A549 (cell line): ENCODE results near the gene HMGCL. TPM values are rescaled to one million over a fixed set of nuclear protein-coding genes. Genes with fewer than 3 reads are reported as not detected.

Experiments
- ATAC-seq, 2 experiments: fragments of 200-7000 bp in 1 of 2; fragments of >200 bp in 1 of 2; cut with Nextera tagmentation in 1 of 2; cut with Tn5 transposase in 1 of 2; 3 replicates each; pipeline versions ENCODE4 v1.8.0 to v1.9.1; 2018 to 2020; ENCODE audit warnings: mild to moderate bottlenecking in 1 of 2, moderate library complexity in 1 of 2
- CTCF ChIA-PET: fragments of 300-600 bp; sonication (Branson Sonifier 250); formaldehyde crosslinking; extraction: SDS; loops from one replicate; lab custom pipeline; 2021; ENCODE audit warnings: antibody characterized with exemption, inconsistent platforms; lab: Yijun Ruan, JAX
- POLR2A ChIA-PET: fragments of 350-600 bp; formaldehyde crosslinking; extraction: SDS; loops from one replicate; lab custom pipeline; 2021; ENCODE audit warnings: antibody characterized with exemption, inconsistent platforms; lab: Yijun Ruan, JAX
- DNase-seq, 2 experiments: peaks; one replicate each; pipeline versions ENCODE4 v3.0.0 to v3.0.0-alpha.2; 2011 to 2016; ENCODE audit warnings: low read depth in 1 of 2, low spot score in 1 of 2
- FAIRE-seq: peaks from 2 replicates; lab custom pipeline; 2011; peaks lifted over from hg19 to GRCh38; lab: Jason Lieb, UNC
- H3K27ac ChIP-seq, 2 experiments: fragments of >200 bp; sonication (Bioruptor Twin); formaldehyde crosslinking; 3 replicates each; pipeline ENCODE4 v1.5.1; 2016 to 2017
- H3K4me1 ChIP-seq: fragments of >200 bp; sonication (Bioruptor Twin); formaldehyde crosslinking; 3 replicates; pipeline ENCODE4 v1.6.1; 2016
- H3K4me2 ChIP-seq: fragments of >200 bp; sonication (Bioruptor Twin); formaldehyde crosslinking; 3 replicates; pipeline ENCODE4 v1.6.1; 2016
- H3K4me3 ChIP-seq: fragments of >200 bp; sonication (Bioruptor Twin); formaldehyde crosslinking; 3 replicates; pipeline ENCODE4 v1.5.1; 2016
- H3K9me3 ChIP-seq: fragments of >200 bp; sonication (Bioruptor Twin); formaldehyde crosslinking; 3 replicates; pipeline ENCODE4 v1.6.1; 2016
- BCL3 ChIP-seq: fragments of >200 bp; sonication (Bioruptor Twin); formaldehyde crosslinking; IDR thresholded peaks from 3 replicates; pipeline ENCODE4 v1.6.1; 2016
- BHLHE40 ChIP-seq: IDR thresholded peaks from 2 replicates; pipeline ENCODE4 v1.6.1; 2012; ENCODE audit warnings: low read depth, low read length, inconsistent platforms
- CBX2 ChIP-seq: fragments of 200-600 bp; sonication (generic); IDR thresholded peaks from 2 replicates; pipeline ENCODE4 v1.6.1; 2016; ENCODE audit warnings: low read depth, mild to moderate bottlenecking, borderline replicate concordance
- CEBPB ChIP-seq, 2 experiments: fragments of >200 bp in 1 of 2; sonication (Bioruptor Twin) in 1 of 2; formaldehyde crosslinking in 1 of 2; IDR thresholded peaks; 2 replicates each; pipeline ENCODE4 v1.6.1; 2012 to 2016
- CHD4 ChIP-seq: fragments of 200-600 bp; sonication (generic); IDR thresholded peaks from 2 replicates; pipeline ENCODE4 v1.6.1; 2016; ENCODE audit warnings: antibody characterized with exemption, mild to moderate bottlenecking, borderline replicate concordance
- EHF ChIP-seq: fragments of 250-450 bp; sonication (Bioruptor Pico); IDR thresholded peaks from 2 replicates; pipeline ENCODE4 v1.5.0; 2020; ENCODE audit warnings: mild to moderate bottlenecking
- EHMT2 ChIP-seq: fragments of 200-600 bp; sonication (generic); IDR thresholded peaks from 2 replicates; pipeline ENCODE4 v1.6.1; 2016; ENCODE audit warnings: antibody characterized with exemption, low read depth, mild to moderate bottlenecking, moderate library complexity
- ELK1 ChIP-seq: fragments of 150-350 bp; IDR thresholded peaks from 2 replicates; pipeline ENCODE4 v1.6.1; 2014; ENCODE audit warnings: low read depth, mild to moderate bottlenecking, low read length
- ESRRA ChIP-seq: fragments of 150-350 bp; IDR thresholded peaks from 2 replicates; pipeline ENCODE4 v1.6.1; 2014; ENCODE audit warnings: mild to moderate bottlenecking, low read length, borderline replicate concordance
- FOXS1 ChIP-seq: fragments of 250-450 bp; sonication (Bioruptor Pico); IDR thresholded peaks from 2 replicates; pipeline ENCODE4 v1.5.0; 2020; ENCODE audit warnings: mild to moderate bottlenecking, moderate library complexity
- HES2 ChIP-seq: fragments of >200 bp; sonication (Bioruptor Twin); formaldehyde crosslinking; IDR thresholded peaks from 2 replicates; pipeline ENCODE4 v1.6.1; 2016
- HEYL ChIP-seq: fragments of 250-450 bp; sonication (Bioruptor Pico); IDR thresholded peaks from 2 replicates; pipeline ENCODE4 v1.8.0; 2021; ENCODE audit warnings: mild to moderate bottlenecking, moderate library complexity
- HOXA7 ChIP-seq: fragments of 250-450 bp; sonication (Bioruptor Pico); IDR thresholded peaks from 2 replicates; pipeline ENCODE4 v1.5.0; 2020; ENCODE audit warnings: mild to moderate bottlenecking, moderate library complexity
- HOXB5 ChIP-seq: fragments of 250-450 bp; sonication (Bioruptor Pico); IDR thresholded peaks from 2 replicates; pipeline ENCODE4 v1.5.0; 2020; ENCODE audit warnings: mild to moderate bottlenecking, moderate library complexity
- JUNB ChIP-seq: fragments of >200 bp; sonication (Bioruptor Twin); formaldehyde crosslinking; IDR thresholded peaks from 2 replicates; pipeline ENCODE4 v1.6.1; 2016
- KDM5A ChIP-seq: fragments of 200-600 bp; sonication (generic); IDR thresholded peaks from 2 replicates; pipeline ENCODE4 v1.6.1; 2016; ENCODE audit warnings: antibody characterized with exemption, mild to moderate bottlenecking
- MAZ ChIP-seq: fragments of 150-350 bp; IDR thresholded peaks from 2 replicates; pipeline ENCODE4 v1.6.1; 2014; ENCODE audit warnings: antibody characterized with exemption, low read depth, low read length, borderline replicate concordance
- MYC ChIP-seq: IDR thresholded peaks from 2 replicates; pipeline ENCODE4 v1.6.1; 2012; ENCODE audit warnings: mild to moderate bottlenecking, inconsistent platforms, low read length, improper control_type of control experiment, borderline replicate concordance
- NPAS2 ChIP-seq: fragments of 250-450 bp; sonication (Bioruptor Pico); IDR thresholded peaks from 2 replicates; pipeline ENCODE4 v1.8.0; 2022; ENCODE audit warnings: mild to moderate bottlenecking, moderate library complexity, borderline replicate concordance
- PBX3 ChIP-seq: IDR thresholded peaks from 2 replicates; pipeline ENCODE4 v1.6.1; 2012
- POLR2A ChIP-seq: IDR thresholded peaks from 2 replicates; pipeline ENCODE4 v1.6.1; 2012; ENCODE audit warnings: mild to moderate bottlenecking, low read length
- POLR2AphosphoS2 ChIP-seq: conservative IDR thresholded peaks from 2 replicates; pipeline ENCODE4 v1.6.1; 2012; ENCODE audit warnings: low read length, improper control_type of control experiment, inconsistent platforms
- RCOR1 ChIP-seq: fragments of 150-350 bp; IDR thresholded peaks from 2 replicates; pipeline ENCODE4 v1.6.1; 2014; ENCODE audit warnings: antibody characterized with exemption, low read length, low read depth
- REST ChIP-seq: fragments of 200-600 bp; sonication (generic); IDR thresholded peaks from 2 replicates; pipeline ENCODE4 v1.6.1; 2016; ENCODE audit warnings: antibody characterized with exemption, mild to moderate bottlenecking, moderate library complexity
- RFX5 ChIP-seq: fragments of 450-650 bp; IDR thresholded peaks from 2 replicates; pipeline ENCODE4 v1.7.1; 2014; ENCODE audit warnings: antibody characterized with exemption, mild to moderate bottlenecking, moderate library complexity
- RNF2 ChIP-seq: fragments of 200-600 bp; sonication (generic); IDR thresholded peaks from 2 replicates; pipeline ENCODE4 v1.6.1; 2016; ENCODE audit warnings: low read depth, mild to moderate bottlenecking, antibody characterized with exemption, moderate library complexity, borderline replicate concordance
- SMC3 ChIP-seq: fragments of >200 bp; sonication (Bioruptor Twin); formaldehyde crosslinking; IDR thresholded peaks from 3 replicates; pipeline ENCODE4 v1.6.1; 2018; ENCODE audit warnings: inconsistent platforms
- SREBF2 ChIP-seq: fragments of 450-650 bp; IDR thresholded peaks from 2 replicates; pipeline ENCODE4 v1.6.1; 2014; ENCODE audit warnings: mild to moderate bottlenecking, moderate library complexity
- TFCP2L1 ChIP-seq: fragments of 250-450 bp; sonication (Bioruptor Pico); IDR thresholded peaks from 2 replicates; pipeline ENCODE4 v1.5.0; 2021; ENCODE audit warnings: mild to moderate bottlenecking
- USF2 ChIP-seq: fragments of 450-650 bp; IDR thresholded peaks from 2 replicates; pipeline ENCODE4 v1.6.1; 2014; ENCODE audit warnings: antibody characterized with exemption
- WGBS: methylation state at CpG from one replicate; pipeline ENCODE4 v1.1.6; 2017; ENCODE audit errors: missing lambda C conversion rate; 5-methylcytosine and 5-hydroxymethylcytosine counted together
- polyA plus RNA-seq, 4 experiments: library from polyadenylated mRNA; depleted of rRNA in 3 of 4; stranded (reverse); fragments of >200 nt; fragmentation: RNase III in 1 of 4; extraction: RNeasy Plus Mini Kit Qiagen cat#74134 plus additional on column Dnase treatment in 1 of 4; gene quantifications; 2 replicates in 3 of 4; 3 replicates in 1 of 4; pipeline ENCODE4 v1.2.3, GENCODE V29; 2011 to 2017

Gene HMGCL
- polyA plus RNA-seq, 2 of the 4 experiments (the other 2 are of a cell fraction) = 11.5 to 18.0 TPM

- 79% methylated on average over 7 of the region's 7 CpGs for WGBS
- ChIA-PET CTCF (no interaction called here), POLR2A (no interaction called here)
- no peak overlapping the region for H3K4me3 ChIP-seq
- FAIRE-seq = no peak
- no peak for ATAC-seq
- H3K4me2 ChIP-seq = no peak overlapping the region
- no peak for DNase-seq
- H3K4me1 ChIP-seq = peaks cover 3% of the 10 kb centered on the region; the same call in 2 of the 3 replicates
- no peaks in the 10 kb centered on the region for H3K9me3 ChIP-seq
- TF ChIP-seq FOXS1 (CRISPR knock-in tag) (no peak), SMC3 (no peak), BHLHE40 (no peak), CEBPB (IDR thresholded peaks at IDR 0.05) (no peak), PBX3 (no peak), POLR2A (no peak), NPAS2 (CRISPR knock-in tag) (no peak), CHD4 (no peak), RFX5 (no peak), MYC (no peak), HES2 (no peak), EHF (CRISPR knock-in tag) (no peak), EHMT2 (no peak), ESRRA (no peak)
- H3K27ac ChIP-seq = no peak overlapping the region
Observed at GRCh38 chr1:23804183-23804835, 20.9 kb downstream of the HMGCL start.

- ATAC-seq (no peak), DNase-seq (no peak), FAIRE-seq (no peak)
- WGBS = 91% methylated on average over 5 of the region's 5 CpGs
- Histone ChIP-seq H3K9me3 (no peaks in the 10 kb centered on the region), H3K4me1 (peaks cover 9% of the 10 kb centered on the region), H3K27ac (no peak overlapping the region), H3K4me3 (no peak overlapping the region), H3K4me2 (no peak overlapping the region)
- TF ChIP-seq HOXB5 (CRISPR knock-in tag) (no peak), TFCP2L1 (CRISPR knock-in tag) (no peak), ELK1 (no peak), JUNB (no peak), MYC (no peak), RNF2 (no peak), CBX2 (no peak), USF2 (no peak), SREBF2 (no peak), RCOR1 (no peak), HEYL (CRISPR knock-in tag) (no peak), HES2 (no peak), HOXA7 (CRISPR knock-in tag) (no peak), POLR2AphosphoS2 (no peak), RFX5 (no peak), REST (no peak), MAZ (no peak), KDM5A (no peak), ESRRA (no peak), BCL3 (no peak)
- ChIA-PET CTCF (no interaction called here), POLR2A (no interaction called here)
Observed at GRCh38 chr1:23803674-23804073, 21.6 kb downstream of the HMGCL start.
